ENCODE measurements around the gene DTYMK.

GRCh38 chr2:241680044-241680443 is 6.6 kb downstream of the DTYMK start:
- TF ChIP-seq ZNF274 (IDR thresholded peaks at IDR 0.05; ENCODE audit: low read depth, low read length) (no peak), SUZ12 (IDR thresholded peaks at IDR 0.05; ENCODE audit: extremely low read depth, insufficient read depth, insufficient read length) (no peak)

Measured in NT2/D1 (cell line).